ENCODE results near the gene CCDC68.

- TF ChIP-seq EZH2 (IDR thresholded peaks at IDR 0.05) (no peak), CTCF (IDR thresholded peaks at IDR 0.05 in 2 of 3, conservative IDR thresholded peaks at IDR 0.05 in 1 of 3; ENCODE audit: borderline replicate concordance in 1 of 3, insufficient read depth in 1 of 3, low read depth in 2 of 3, low read length in 2 of 3) (no peak), YY1 (IDR thresholded peaks at IDR 0.05; ENCODE audit: extremely low read depth, insufficient replicate concordance, low read depth, low read length) (no peak), POLR2A (IDR thresholded peaks at IDR 0.05; ENCODE audit: borderline replicate concordance, extremely low read depth, insufficient read depth, insufficient read length) (no peak), POLR2AphosphoS5 (IDR thresholded peaks at IDR 0.05; ENCODE audit: low read depth, low read length) (no peak), ZFX (IDR thresholded peaks at IDR 0.05) (no peak), CBX3 (IDR thresholded peaks at IDR 0.05; ENCODE audit: low read depth) (no peak), JUND (IDR thresholded peaks at IDR 0.05) (no peak), EZH2phosphoT487 (IDR thresholded peaks at IDR 0.05; ENCODE audit: borderline replicate concordance) (no peak), REST (IDR thresholded peaks at IDR 0.05; ENCODE audit: low read depth) (no peak)
These were observed 70.3 kb downstream of the CCDC68 start for GRCh38 chr18:54888933-54889332.

All from HCT116 (cell line).